GM12864 (cell line): ENCODE measurements around the gene PLCB3.

Source experiments
- DNase-seq: peaks from one replicate; pipeline ENCODE4 v3.0.0-alpha.2; 2011; ENCODE audit warnings: low read depth
- H3K4me3 ChIP-seq: 2 replicates; pipeline ENCODE4 v1.5.1; 2011; ENCODE audit warnings: mild to moderate bottlenecking, low read depth, low read length, control low read depth
- CTCF ChIP-seq: IDR thresholded peaks from 2 replicates; pipeline ENCODE4 v1.5.1; 2011; ENCODE audit warnings: low read depth, mild to moderate bottlenecking, moderate library complexity, low read length, control low read depth, inconsistent platforms; ENCODE audit errors: missing control alignments

Gene PLCB3

GRCh38 chr11:64260147-64260708 is 8.9 kb downstream of the PLCB3 start:
- no peak for TF ChIP-seq CTCF
- H3K4me3 ChIP-seq = no peak overlapping the region
- no peak for DNase-seq

GRCh38 chr11:64261556-64262080 is 10.3 kb downstream of the PLCB3 start:
- no peak for DNase-seq
- TF ChIP-seq CTCF = no peak
- H3K4me3 ChIP-seq = no peak overlapping the region

GRCh38 chr11:64262271-64263002 is 11.1 kb downstream of the PLCB3 start:
- no peak for TF ChIP-seq CTCF
- no peak for DNase-seq
- H3K4me3 ChIP-seq = no peak overlapping the region

GRCh38 chr11:64263021-64263946 is 12.0 kb downstream of the PLCB3 start:
- DNase-seq = no peak
- TF ChIP-seq CTCF = no peak
- H3K4me3 ChIP-seq = no peak overlapping the region

- no peak for DNase-seq
- no peak for TF ChIP-seq CTCF
- no peak overlapping the region for H3K4me3 ChIP-seq
Measured at GRCh38 chr11:64263947-64264317, 12.6 kb downstream of the PLCB3 start.

- no peak for DNase-seq
- no peak for TF ChIP-seq CTCF
- H3K4me3 ChIP-seq = no peak overlapping the region
Measured at GRCh38 chr11:64264371-64264852, 13.1 kb downstream of the PLCB3 start.
